RPMI8226 (cell line): Measurements from ENCODE around the gene PLEKHG5.
A peak's percentile ranks its signal among the peaks of the same experiment; 100 is the strongest.
"Not testable (repeated sequence)": the region's sequence is repeated elsewhere in the genome, so short reads cannot be mapped to it uniquely, and the experiment has no call there.

Source experiments
- DNase-seq: peaks from one replicate; pipeline ENCODE4 v3.0.0-alpha.2; 2015

The PLEKHG5 gene

DNA sequence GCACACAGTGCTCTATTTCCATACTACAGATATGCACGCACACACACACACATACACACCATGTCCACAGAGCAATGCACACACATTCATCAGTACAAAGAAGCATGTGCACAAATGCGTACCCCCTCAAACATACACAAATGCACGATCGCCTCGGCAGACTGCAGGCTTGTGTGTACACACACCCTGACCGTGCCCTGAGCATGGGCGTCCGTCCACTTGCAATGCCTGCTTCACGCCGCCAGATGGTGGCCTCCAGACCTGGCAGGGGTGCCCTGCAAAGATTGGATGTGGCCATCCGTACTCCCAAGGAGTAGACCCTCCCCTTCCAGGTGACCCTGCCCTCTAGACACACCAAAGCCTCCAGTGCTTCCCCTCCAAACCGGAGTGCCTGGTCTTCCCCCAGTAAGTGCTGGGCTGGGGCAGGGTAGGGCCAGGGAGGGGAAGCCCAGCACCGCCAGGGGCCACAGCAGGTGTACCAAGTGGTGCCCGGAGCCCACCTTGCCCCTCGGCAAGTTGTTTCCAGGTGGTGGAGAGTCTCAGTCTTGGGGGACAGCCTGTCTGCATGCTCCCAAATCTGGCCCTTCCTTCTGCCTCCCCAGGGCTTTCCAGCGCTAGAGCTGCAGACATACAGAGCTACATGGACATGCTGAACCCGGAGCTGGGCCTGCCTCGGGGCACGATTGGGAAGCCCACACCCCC lies 46.3 kb downstream of the PLEKHG5 start:
- peak; percentile 69 for DNase-seq

DNA sequence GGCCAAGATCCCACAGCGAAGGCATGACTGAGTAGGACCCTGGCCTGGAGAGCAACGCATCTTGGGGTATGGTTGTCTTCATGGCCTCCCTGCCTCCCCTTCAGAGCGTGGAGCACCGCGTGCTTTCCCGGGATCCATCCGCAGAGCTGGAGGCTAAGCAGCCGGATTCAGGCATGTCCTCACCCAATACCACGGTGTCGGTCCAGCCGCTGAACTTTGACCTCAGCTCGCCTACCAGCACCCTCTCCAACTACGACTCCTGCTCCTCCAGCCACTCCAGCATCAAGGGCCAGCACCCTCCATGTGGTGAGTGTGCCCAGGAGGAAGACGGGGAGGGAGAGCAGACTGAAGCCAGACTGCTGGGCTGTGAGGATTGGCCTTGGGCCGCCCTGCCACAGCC lies 47.1 kb downstream of the PLEKHG5 start:
- no peak for DNase-seq

DNA sequence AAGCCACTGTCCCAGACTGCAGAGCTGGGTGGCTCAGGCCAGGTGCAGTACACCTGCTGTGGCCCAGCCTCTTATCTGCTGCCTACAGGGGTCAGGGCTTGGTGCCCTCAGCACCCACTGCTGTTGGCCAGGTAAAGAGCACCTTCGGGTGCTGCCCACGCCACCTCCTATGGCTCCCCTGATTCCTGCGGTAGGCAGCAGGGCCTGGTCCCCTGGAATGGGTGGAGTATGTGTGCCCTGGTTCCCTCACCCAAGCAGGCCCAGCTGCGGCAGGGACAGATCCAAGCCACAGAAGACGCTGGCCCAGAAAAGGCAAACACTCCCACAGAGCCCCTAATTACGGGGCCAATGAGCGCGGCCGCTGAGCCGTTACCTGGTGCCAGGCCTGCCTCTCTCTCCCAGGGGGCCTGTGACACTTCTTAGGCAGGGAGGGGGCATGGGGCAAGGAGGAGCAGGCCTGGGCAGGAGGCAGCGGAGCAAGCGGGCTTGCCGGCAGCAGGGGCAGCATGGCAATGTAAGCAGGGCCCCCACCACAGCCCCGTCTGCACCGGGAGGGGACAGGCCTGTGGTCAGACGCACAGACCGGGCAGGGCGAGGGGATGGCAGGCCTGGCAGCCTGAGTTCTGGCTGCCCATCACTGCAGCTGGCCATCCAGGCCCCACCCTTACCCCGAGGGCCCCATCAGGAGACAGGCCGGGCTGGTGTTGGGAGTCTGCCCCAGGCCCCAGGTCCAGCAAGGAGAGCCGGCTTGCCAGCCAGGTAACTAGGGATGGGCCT lies 47.9 kb downstream of the PLEKHG5 start:
- no peak for DNase-seq

DNA sequence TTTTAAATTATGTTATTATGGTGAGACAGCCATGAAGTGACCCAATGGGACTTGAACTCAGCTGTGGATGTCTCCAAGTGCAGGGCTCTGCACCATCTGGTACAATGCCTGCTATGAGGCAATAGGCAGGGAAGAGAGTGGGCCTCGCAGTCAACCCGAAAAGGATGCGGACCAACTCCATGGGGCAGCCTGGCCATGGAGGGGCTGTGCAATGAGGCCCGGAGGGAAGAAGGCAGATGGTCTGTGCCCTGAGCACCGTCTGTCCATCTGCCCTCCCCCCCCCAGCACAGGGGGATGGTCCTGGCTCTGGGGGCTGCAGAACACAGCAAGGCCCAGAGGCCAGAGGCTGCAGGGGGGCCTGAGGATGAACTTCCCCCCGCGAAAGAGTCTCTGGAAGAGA lies 49.9 kb downstream of the PLEKHG5 start:
- no peak for DNase-seq

GRCh38 chr1:6440198-6441126 lies 51.0 kb downstream of the PLEKHG5 start:
- no peak for DNase-seq

- DNase-seq = peak; percentile 81
These were observed 53.4 kb downstream of the PLEKHG5 start for GRCh38 chr1:6438047-6438525.

- not testable (repeated sequence) for DNase-seq
These were observed 54.3 kb downstream of the PLEKHG5 start for GRCh38 chr1:6437012-6437700.

DNA sequence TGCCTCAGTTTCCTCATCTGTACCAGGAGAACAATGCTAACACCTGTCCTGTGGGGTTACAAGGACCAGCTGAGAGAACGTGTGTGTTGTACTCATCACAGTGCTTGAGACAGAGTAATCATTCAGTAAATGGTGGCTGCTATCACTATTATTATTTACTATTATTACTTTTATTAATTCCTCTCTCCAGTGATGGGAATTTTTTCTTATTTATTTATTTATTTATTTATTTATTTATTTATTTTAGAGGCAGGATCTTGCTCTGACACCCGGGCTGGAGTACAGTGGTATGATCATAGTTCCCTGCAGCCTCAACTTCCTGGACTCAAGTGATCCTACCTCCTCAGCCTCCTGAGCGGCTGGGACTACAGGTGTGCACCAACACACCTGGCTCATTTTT lies 55.2 kb downstream of the PLEKHG5 start:
- not testable (repeated sequence) for DNase-seq

GRCh38 chr1:6435547-6435946 lies 55.9 kb downstream of the PLEKHG5 start:
- no peak for DNase-seq

- DNase-seq = no peak
These were observed 56.3 kb downstream of the PLEKHG5 start for GRCh38 chr1:6435129-6435528.

- DNase-seq = no peak
These were observed 57.3 kb downstream of the PLEKHG5 start for GRCh38 chr1:6434186-6434585.

DNA sequence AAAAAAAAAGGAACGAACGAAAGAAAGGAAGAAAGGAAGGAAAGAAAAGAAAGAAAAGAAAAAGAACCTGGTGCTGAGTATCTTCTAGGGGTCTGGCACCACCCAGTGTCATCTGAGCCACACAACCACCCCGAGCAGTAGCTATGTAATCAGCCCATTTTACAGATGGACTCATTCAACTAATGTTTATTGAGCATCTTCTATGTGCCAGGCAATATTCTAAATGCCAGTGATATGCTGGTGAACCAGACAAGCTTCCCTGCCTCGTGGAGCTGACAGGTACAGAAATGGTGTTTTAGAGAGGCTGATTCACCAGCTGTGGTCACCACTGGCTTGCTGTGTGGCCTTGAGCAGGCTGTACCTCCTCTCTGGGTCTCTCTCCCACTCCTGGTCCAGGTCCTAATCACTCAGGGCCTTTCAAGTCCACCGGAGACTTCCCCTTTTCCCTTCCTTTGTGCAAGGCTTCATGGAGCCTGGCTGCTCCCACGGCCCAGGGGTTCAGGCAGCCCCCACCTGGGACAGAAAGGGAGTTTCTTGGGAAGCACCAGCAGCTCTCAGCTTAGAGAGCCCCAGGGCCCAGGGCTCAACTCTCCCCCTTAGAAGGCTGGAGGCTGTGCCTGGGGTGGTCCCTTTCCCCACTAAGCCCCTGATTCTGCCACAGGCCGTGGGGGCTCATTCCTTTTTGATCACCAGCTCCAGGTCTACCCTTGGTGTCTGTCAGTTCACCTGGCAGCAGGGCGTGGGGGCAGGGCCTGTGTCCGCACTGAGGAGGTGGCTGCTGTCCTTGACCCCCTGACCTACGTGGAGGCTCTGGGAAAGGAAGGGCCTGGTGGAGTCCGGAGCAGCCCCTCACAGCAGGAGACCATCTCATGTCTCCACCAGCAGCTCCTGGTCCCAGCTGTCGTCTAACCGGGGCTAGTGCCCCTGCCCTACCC lies 59.6 kb downstream of the PLEKHG5 start:
- not testable (repeated sequence) for DNase-seq

DNA sequence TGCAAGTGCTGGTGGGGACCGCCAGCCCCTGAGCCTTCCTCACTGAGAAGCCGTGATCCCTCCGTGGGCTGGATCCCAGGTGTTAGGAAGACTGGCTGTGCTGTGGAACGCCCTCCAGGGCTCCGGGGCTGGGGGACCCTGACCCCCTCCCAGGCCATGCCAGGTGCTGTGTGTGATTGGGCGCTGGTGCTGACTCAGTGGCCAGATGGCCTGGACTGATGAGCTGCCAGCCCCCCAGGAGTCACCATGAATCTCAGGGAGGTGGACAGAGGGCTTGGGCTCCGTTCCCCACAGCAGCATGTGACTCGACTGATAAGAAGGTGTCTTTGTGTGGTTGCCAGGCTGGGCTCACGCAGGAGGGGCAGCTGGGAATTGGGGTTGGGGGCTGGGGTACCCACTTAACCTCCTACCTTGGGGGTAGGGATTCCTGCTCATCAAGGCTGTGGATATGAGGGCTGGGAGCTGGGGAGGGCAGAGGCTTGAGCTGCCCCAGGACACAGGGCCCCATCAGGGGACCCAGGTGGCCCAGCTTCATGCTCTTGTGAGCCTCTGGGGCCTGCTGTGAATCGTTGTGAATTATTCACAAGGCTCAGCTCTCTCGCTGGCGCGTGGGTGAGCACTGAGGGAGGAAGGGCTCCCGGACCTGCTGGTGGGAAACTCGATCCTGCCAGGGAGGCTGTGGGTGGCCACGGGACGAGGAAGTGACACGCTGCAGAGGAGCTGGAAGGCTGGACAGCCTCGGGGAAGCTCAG lies 61.6 kb downstream of the PLEKHG5 start:
- not testable (repeated sequence) for DNase-seq

DNA sequence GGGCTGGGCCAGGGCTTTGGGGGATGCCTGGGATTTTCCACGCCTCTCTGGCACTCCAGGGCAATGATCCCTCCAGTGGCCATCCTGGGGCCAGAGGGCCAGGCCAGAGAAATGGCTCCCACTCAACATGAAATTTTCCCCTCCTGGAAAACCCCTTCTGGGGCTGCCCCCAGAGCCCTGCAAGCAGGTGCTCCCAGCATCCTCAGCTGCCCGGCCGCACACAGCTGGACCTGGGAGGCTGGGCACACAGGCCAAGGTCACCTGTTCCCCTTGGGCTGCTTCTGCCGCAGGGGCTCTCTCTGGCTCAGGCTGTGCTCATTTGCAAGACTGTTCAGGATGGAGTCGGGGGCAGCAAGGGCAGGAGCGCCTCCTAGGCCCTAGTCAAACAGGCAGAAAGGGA lies 63.0 kb downstream of the PLEKHG5 start:
- not testable (repeated sequence) for DNase-seq

DNA sequence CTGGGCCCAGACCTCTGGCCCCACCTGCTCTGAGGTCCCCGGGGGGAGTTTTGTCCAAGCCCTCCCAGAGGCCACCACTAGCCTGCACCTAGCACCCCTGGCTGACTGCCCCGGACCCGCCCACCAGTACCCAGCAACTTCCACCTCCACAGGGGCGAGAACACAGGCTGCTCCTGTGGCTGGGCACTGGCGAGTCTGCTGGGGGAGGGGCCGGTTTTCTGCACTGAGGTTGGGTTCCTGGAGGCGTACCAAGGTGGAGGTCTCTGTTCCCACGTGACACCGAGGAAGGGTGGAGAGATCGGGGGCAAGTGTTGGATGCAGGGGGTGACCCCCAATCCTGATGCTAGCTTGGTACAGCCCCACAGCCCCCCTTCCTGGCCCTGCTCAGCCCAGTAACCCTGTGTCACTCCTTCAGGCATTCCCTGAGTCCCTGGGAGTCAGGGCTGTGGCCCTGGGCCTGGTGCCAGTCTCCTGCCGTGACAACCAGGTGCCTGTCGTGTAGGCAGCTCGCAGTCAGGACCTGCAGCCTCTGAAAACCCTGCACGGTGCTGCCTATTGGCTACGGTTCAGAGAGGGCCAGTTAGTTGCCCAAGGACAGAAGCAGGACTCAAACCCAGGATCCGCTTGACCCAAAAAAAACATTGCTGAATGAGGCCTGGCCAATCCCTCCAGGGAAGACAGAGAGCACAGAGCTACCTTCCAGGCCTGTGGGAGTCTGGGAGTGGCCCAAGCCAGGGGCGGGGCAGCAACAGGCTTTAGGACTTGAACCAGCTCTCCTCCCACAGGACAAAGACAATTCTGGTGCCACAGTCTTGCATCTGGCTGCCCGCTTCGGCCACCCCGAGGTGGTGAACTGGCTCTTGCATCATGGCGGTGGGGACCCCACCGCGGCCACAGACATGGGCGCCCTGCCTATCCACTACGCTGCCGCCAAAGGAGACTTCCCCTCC lies 63.8 kb downstream of the PLEKHG5 start:
- peak; percentile 89 for DNase-seq

DNA sequence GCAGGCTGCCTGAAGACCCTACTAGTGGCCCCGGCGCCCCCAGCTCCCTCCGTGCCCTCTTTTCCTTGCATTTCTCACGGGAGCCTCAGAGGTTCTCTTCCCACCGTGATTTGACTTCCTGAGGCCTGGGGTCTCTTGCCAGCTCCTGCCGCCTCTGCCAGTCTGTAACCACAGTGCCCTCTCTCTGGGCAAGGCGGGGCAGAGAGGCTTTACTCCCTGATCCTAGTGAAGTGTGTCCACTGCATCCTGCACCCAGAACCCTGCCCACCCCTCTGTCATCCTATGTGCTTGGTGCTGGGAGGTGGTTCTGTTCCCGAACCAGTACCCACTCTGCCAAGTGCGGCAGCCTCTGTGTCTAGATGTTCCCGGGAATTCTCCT lies 64.5 kb downstream of the PLEKHG5 start:
- no peak for DNase-seq

DNA sequence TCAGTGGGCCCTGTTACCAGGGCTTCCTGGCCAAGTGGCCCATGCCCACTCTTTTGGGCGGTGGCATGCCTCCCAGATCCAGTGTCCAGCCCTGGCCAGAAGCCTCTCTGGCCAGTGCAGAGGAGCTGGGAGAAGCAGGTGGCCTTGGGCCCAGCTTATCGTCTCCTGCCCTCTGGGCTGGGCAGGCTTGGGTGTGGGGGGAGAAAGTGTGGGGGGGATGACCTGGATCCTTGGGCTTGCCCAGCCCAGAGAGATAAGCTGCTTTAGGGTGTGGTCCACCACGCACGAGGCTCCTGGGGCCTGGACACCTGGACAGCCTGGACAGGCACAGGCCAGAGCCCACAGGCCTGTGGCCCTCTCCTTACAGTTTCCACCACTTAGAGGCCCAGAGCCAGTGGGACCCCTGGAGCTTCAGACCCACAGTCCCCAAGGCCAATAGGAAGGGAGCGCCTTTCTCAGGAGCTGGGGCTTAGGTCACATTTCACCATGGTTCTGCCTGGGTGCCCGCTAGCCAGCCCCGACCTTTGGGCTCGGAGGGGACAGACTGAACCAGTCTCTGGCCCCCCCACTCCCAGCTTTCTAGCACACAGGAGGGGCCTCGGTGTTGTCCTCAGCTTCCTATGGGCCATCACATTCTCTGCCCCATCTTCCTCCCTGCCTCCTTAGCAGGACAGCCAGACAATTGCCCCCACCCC lies 65.0 kb downstream of the PLEKHG5 start:
- DNase-seq = no peak

GRCh38 chr1:6425658-6426057 lies 65.8 kb downstream of the PLEKHG5 start:
- DNase-seq = no peak
